GM19023 (cell line): ENCODE data around the gene CSF3R.
A peak's percentile ranks its signal among the peaks of the same experiment; 100 is the strongest.
"Not testable (repeated sequence)": the region's sequence is repeated elsewhere in the genome, so short reads cannot be mapped to it uniquely, and the experiment has no call there.

Experiments used
- ATAC-seq: cut with Tn5 transposase; IDR thresholded peaks from one replicate; pipeline ENCODE4 v1.9.1; 2021; ENCODE audit warnings: mild to moderate bottlenecking, moderate library complexity; ENCODE audit not compliant: unreplicated experiment

The CSF3R gene

GRCh38 chr1:36484099-36484498, 1.4 kb upstream of the CSF3R start:
- ATAC-seq = no peak

GRCh38 chr1:36481771-36482723, 666 bp downstream of the CSF3R start:
- ATAC-seq = no peak

- ATAC-seq = no peak
Measured at GRCh38 chr1:36481091-36481490, 1.6 kb downstream of the CSF3R start.

GRCh38 chr1:36480161-36480560, 2.6 kb downstream of the CSF3R start:
- no peak for ATAC-seq

- no peak for ATAC-seq
Measured at GRCh38 chr1:36479505-36480051, 3.1 kb downstream of the CSF3R start.

- ATAC-seq = not testable (repeated sequence)
Measured at GRCh38 chr1:36477615-36478014, 5.1 kb downstream of the CSF3R start.

GRCh38 chr1:36476945-36477344, 5.8 kb downstream of the CSF3R start:
- no peak for ATAC-seq

- no peak for ATAC-seq
Measured at GRCh38 chr1:36475910-36476604, 6.7 kb downstream of the CSF3R start.

GRCh38 chr1:36475341-36475740, 7.4 kb downstream of the CSF3R start:
- ATAC-seq = no peak

GRCh38 chr1:36472656-36473055, 10.1 kb downstream of the CSF3R start:
- no peak for ATAC-seq

GRCh38 chr1:36471830-36472641, 10.7 kb downstream of the CSF3R start:
- ATAC-seq = no peak

- no peak for ATAC-seq
Measured at GRCh38 chr1:36469163-36469562, 13.6 kb downstream of the CSF3R start.

- ATAC-seq = no peak
Measured at GRCh38 chr1:36467700-36468455, 14.8 kb downstream of the CSF3R start.

GRCh38 chr1:36467027-36467410, 15.7 kb downstream of the CSF3R start:
- no peak for ATAC-seq

GRCh38 chr1:36466370-36467026, 16.2 kb downstream of the CSF3R start:
- ATAC-seq = no peak

GRCh38 chr1:36465731-36466369, 16.9 kb downstream of the CSF3R start:
- no peak for ATAC-seq

GRCh38 chr1:36464605-36465393, 17.9 kb downstream of the CSF3R start:
- ATAC-seq = peak; percentile 43

- peak; percentile 93 for ATAC-seq
Measured at GRCh38 chr1:36463803-36464604, 18.7 kb downstream of the CSF3R start, which contains the start of gene MRPS15. Gene MRPS15, minus strand, starts transcription at chr1:36464384. Its CDS starts 109 bp downstream, at chr1:36464275.
